Spinal cord (tissue), 10 donors: ENCODE data around the gene EIF3C. TPM values are rescaled to one million over a fixed set of nuclear protein-coding genes. Genes with fewer than 3 reads are reported as not detected.
"Not testable (repeated sequence)": the region's sequence is repeated elsewhere in the genome, so short reads cannot be mapped to it uniquely, and the experiment has no call there.

Experiments
- DNase-seq, 6 donors: peaks; one replicate each; pipeline versions ENCODE4 v3.0.0 to v3.0.0-alpha.2; 2013 to 2015; ENCODE audit warnings: low spot score in 6 of 6, low read depth in 4 of 6
- H3K27ac ChIP-seq: one replicate; pipeline ENCODE4 v1.5.1; 2013; ENCODE audit warnings: low read depth, low read length, control low read depth
- H3K27me3 ChIP-seq: one replicate; pipeline ENCODE4 v1.6.1; 2013; ENCODE audit warnings: low read length; ENCODE audit not compliant: control insufficient read depth, insufficient read depth
- H3K36me3 ChIP-seq: one replicate; pipeline ENCODE4 v1.6.1; 2013; ENCODE audit warnings: low read length; ENCODE audit not compliant: control insufficient read depth, insufficient read depth
- H3K4me1 ChIP-seq: one replicate; pipeline ENCODE4 v1.6.1; 2013; ENCODE audit warnings: low read length; ENCODE audit not compliant: control insufficient read depth, insufficient read depth
- H3K4me3 ChIP-seq: one replicate; pipeline ENCODE4 v1.5.1; 2013; ENCODE audit warnings: low read depth, low read length, control low read depth
- H3K9me3 ChIP-seq: one replicate; pipeline ENCODE4 v1.6.1; 2013; ENCODE audit warnings: low read length; ENCODE audit not compliant: control insufficient read depth, insufficient read depth
- WGBS: methylation state at CpG from one replicate; pipeline ENCODE4 v1.1.5; 2013; ENCODE audit warnings: missing lambda C conversion rate; ENCODE audit not compliant: insufficient coverage; 5-methylcytosine and 5-hydroxymethylcytosine counted together
- polyA plus RNA-seq, 2 donors: library from polyadenylated mRNA; unstranded; fragments of 120-200 nt; gene quantifications; one replicate each; pipeline ENCODE4 v1.2.1, GENCODE V29; 2013; ENCODE audit not compliant: insufficient read length in 2 of 2
- total RNA-seq, 2 donors: library from RNA; depleted of rRNA in 1 of 2; stranded (reverse); fragments of 120-200 nt in 1 of 2; fragments of >200 nt in 1 of 2; gene quantifications; one replicate each; pipeline versions ENCODE4 v1.2.3 to v1.2.4, GENCODE V29; 2013 to 2014
- donor health status: healthy.

The EIF3C gene
- total and polyA plus RNA-seq, 4 donors: 126 to 475 (median 391) TPM

GRCh38 chr16:28699792-28700191 lies 11.5 kb upstream of the EIF3C start:
- H3K27me3 ChIP-seq, H3K4me3 ChIP-seq, DNase-seq, H3K9me3 ChIP-seq, H3K27ac ChIP-seq, H3K36me3 ChIP-seq, H3K4me1 ChIP-seq: not testable (repeated sequence)
- WGBS: no CpG with 5 or more reads among the region's 9 CpGs

GRCh38 chr16:28700349-28700748 lies 10.9 kb upstream of the EIF3C start:
- H3K27me3 ChIP-seq, DNase-seq, H3K9me3 ChIP-seq, H3K4me1 ChIP-seq, H3K27ac ChIP-seq, H3K4me3 ChIP-seq, H3K36me3 ChIP-seq: not testable (repeated sequence)
- WGBS: no CpG with 5 or more reads among the region's 19 CpGs

- H3K36me3 ChIP-seq, H3K4me1 ChIP-seq, DNase-seq, H3K27me3 ChIP-seq, H3K4me3 ChIP-seq, H3K27ac ChIP-seq, H3K9me3 ChIP-seq: not testable (repeated sequence)
- WGBS: no CpG with 5 or more reads among the region's 8 CpGs
These were observed 9.9 kb upstream of the EIF3C start for GRCh38 chr16:28701384-28701783.

- not testable (repeated sequence) for H3K27ac ChIP-seq, H3K36me3 ChIP-seq, H3K27me3 ChIP-seq, H3K9me3 ChIP-seq, H3K4me1 ChIP-seq, DNase-seq, H3K4me3 ChIP-seq
- no CpG with 5 or more reads among the region's 7 CpGs for WGBS
These were observed 7.0 kb upstream of the EIF3C start for GRCh38 chr16:28704246-28704645.

- not testable (repeated sequence) for H3K36me3 ChIP-seq, H3K9me3 ChIP-seq, H3K27me3 ChIP-seq, H3K4me1 ChIP-seq, DNase-seq, H3K4me3 ChIP-seq, H3K27ac ChIP-seq
- WGBS: 92% methylated on average over 6 of the region's 15 CpGs
These were observed 11.8 kb downstream of the EIF3C start for GRCh38 chr16:28722852-28723650.

- not testable (repeated sequence) for H3K9me3 ChIP-seq, H3K27ac ChIP-seq, H3K36me3 ChIP-seq, DNase-seq, H3K4me3 ChIP-seq, H3K27me3 ChIP-seq, H3K4me1 ChIP-seq
- WGBS: no CpG with 5 or more reads among the region's 5 CpGs
These were observed 20.0 kb downstream of the EIF3C start for GRCh38 chr16:28731253-28731652.

- no CpG with 5 or more reads among the region's 9 CpGs for WGBS
- not testable (repeated sequence) for H3K27ac ChIP-seq, H3K4me3 ChIP-seq, H3K27me3 ChIP-seq, H3K9me3 ChIP-seq, H3K36me3 ChIP-seq, H3K4me1 ChIP-seq, DNase-seq
These were observed 21.3 kb downstream of the EIF3C start for GRCh38 chr16:28732455-28733124.

GRCh38 chr16:28739787-28740186 lies 28.5 kb downstream of the EIF3C start:
- WGBS: 0% methylated on average over 2 of the region's 9 CpGs
- not testable (repeated sequence) for H3K36me3 ChIP-seq, H3K27ac ChIP-seq, H3K4me3 ChIP-seq, H3K4me1 ChIP-seq, H3K27me3 ChIP-seq, H3K9me3 ChIP-seq, DNase-seq

- not testable (repeated sequence) for H3K9me3 ChIP-seq, H3K27ac ChIP-seq, H3K36me3 ChIP-seq, DNase-seq, H3K27me3 ChIP-seq, H3K4me3 ChIP-seq, H3K4me1 ChIP-seq
- no CpG with 5 or more reads among the region's 27 CpGs for WGBS
These were observed 29.4 kb downstream of the EIF3C start for GRCh38 chr16:28740631-28741030.

GRCh38 chr16:28741295-28741694 lies 30.0 kb downstream of the EIF3C start:
- no CpG with 5 or more reads among the region's 9 CpGs for WGBS

More at GRCh38 chr16:28741295-28741694, 30.0 kb downstream of the EIF3C start:
- not testable (repeated sequence) for H3K36me3 ChIP-seq, H3K27ac ChIP-seq, H3K4me1 ChIP-seq, DNase-seq, H3K27me3 ChIP-seq, H3K4me3 ChIP-seq, H3K9me3 ChIP-seq
